ENCODE results near the gene RARG.
"Not testable (repeated sequence)": the region's sequence is repeated elsewhere in the genome, so short reads cannot be mapped to it uniquely, and the experiment has no call there.

Gene RARG

DNA sequence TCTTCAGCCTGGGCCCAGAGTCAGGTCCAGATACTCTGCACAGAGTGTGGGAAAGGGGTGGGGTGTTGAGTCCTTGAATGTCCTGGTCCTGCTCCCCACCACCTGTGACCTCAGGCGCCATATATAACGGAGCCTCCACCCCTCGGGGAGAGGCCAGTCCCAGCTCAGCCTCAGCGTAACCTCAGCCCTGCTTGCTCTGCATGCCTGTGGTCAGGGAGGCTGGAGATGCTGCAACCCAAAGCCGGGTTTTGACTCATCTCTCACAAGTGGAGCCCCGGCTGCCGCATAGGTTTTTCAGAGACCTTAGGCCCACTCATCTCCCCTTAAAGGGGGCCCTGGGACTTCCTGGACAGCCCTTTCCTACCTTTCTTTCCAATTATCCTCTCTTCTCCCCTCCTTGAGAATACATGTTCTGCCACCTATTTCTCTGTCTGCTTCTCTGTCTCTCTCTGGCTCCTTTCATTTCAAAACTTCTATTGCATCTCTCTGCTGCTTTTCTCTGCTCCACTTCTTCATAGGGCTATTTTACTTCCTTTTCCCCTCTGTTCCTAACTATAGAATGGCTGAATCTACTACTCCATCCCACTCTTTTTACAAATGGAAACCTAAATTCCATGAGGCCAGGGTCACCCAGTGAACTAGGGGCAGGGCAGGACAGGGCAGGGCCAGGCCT is 26.1 kb downstream of the RARG start:
- DNase-seq: peak; percentile 86

DNA sequence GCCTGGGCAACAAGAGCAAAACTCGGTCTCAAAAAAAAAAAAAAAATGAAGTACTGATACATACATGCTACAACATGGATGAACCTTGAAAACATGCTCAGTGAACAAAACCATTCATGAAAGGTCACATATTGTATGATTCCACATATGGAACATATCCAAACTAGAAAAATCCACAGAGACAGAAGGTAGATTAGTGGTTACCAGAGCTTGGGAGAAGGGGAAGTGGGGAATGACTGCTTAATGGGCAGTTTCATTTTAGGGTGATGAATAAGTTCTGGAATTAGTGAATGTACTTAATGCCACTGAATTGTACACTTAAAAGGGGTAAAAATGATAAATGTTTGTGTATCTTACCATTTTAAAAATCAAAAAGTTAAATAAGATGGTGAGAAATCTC is 27.7 kb downstream of the RARG start:
- no peak for DNase-seq

DNA sequence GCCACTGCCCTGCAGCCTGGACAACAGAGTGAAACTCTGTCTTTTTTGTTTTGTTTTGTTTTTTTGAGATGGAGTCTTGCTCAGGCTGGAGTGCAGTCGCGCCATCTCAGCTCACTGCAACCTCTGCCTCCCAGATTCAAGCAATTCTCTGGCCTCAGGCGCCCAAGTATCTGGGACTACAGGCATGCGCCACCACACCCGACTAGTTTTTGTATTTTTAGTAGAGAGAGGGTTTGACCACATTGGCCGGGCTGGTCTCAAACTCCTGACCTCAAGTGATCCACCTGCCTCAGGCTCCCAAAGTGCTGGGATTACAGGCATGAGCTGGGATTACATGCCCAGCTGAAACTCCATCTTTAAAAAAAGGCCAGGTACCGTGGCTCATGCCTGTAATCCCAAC is 29.7 kb downstream of the RARG start:
- not testable (repeated sequence) for DNase-seq

DNA sequence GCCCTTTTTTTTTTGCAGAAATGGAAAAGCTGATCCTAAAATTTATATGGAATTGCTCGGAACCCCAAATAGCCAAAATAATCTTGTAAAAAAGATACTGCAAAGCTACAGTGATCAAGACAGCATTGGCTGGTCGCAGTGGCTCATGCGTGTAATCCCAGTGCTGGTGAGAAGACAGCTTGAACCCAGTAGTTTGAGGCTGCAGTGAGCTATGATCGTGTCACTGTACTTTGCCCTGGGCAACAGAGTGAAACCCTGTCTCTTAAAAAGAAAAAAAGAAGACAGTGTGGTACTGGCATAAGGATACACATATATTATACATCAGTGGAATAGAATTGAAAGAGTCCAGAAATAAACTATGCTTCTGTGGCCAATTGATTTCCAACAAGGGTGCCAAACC is 30.4 kb downstream of the RARG start:
- no peak for DNase-seq

DNA sequence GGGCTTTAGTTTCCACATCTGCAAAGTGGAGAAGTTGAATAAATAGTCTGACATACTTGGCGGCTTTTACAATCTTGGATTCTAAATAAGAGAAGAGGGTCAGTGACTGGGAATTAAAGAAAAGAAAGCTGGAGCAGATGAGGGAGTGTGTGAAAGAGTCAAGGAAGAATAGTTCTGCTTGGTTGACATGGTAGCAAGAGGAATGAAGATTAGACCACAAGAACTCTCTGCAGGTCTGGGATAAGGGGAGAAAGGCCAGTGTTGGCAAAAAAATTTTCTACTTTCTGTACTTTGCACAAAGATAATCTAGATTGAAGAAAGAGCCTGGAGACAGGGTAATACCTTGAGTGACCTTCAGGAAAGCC is 30.9 kb downstream of the RARG start:
- DNase-seq: no peak

DNA sequence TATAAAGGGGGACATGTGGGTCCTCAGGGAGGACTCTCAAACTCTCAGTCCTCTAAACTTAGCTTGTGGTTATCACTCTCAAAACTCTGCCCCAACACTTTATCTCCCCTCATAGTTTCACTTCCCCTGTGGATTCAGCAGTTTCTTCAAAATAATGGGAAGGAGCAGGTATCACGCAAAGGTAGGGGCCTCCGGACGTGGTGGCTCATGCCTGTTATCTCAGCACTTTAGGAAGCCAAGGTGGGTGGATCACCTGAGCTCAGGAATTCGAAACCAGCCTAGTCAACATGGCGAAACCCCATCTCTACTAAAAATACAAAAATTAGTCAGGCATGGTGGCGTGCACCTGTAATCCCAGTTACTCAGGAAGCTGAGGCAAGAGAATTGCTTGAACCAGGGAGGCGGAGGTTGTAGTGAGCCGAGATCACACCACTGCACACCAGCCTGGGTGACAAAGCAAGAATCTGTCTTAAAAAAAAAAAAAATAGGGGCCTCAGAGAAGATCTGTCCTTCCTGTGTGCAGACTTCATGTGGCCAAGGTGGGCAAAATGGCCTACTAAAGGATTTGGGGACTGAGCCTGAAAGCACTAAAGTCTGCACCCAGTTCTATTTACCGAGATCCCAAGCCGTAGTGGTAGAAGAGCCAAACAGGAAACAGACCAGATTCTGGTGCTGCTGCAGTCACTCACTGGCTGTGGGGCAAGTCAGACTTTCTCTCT is 31.4 kb downstream of the RARG start:
- no peak for DNase-seq

DNA sequence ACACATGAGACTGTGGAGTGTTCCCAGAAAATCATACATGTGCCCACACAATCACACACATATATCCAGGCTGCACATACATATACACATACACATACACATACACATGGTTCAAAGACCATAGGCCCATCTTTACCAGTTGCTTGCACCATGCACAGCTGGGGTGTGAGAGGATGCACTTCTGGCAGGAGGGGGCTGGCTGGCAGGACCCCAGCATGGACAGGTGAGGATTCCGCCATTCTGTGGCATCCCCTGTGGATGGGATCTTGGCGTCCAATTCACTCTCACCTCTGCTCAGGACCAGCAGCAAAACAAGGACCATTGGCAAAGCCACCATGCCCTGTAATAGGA is 31.9 kb downstream of the RARG start:
- DNase-seq: no peak

DNA sequence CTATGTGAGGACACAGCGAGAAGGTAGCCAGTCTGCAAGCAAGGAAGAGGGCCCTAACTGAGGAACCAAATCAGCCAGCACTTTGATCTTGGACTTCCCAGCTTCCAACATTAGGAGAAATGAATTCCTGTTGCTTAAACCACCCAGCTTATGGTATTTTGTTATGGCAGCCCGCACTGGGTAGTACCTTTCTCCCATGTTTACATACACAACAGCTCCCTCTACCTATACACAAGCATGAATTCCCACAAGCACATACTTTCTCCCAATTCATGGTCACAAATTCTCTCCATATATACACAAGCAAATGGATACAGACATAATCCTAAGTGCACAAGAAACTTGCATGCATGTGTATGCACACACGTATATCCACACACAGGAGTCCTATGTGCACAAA is 32.3 kb downstream of the RARG start:
- DNase-seq: no peak

DNA sequence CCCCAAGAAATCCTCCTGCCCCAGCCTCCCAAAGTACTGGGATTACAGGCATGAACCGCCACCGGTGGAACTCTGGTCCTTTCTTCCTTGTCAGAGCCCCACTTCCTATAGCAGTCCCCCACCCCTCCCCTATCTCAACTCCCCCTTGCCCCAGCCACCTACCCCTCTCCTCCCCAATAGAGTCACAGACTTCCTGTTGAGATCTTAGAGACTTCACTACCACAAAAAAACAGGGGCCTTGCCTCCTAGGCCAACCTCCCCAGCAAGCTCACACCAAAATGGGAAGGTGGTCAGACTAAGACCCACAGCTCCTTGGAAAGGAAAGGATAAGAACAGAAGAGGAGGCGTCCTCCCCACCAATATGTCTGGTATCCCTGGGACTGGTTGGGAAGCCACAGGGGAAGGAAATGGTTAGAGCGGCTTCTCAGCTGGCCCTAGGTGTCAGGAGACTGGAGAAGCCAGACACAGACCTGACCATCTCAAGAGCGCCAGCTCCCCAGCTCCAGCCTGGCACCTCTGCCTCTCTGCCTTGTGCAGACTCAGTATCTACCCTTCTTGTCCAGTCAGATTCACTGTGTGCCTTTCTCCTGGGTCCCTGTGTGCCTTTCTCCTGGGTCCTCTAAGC is 33.4 kb downstream of the RARG start:
- DNase-seq: no peak

DNA sequence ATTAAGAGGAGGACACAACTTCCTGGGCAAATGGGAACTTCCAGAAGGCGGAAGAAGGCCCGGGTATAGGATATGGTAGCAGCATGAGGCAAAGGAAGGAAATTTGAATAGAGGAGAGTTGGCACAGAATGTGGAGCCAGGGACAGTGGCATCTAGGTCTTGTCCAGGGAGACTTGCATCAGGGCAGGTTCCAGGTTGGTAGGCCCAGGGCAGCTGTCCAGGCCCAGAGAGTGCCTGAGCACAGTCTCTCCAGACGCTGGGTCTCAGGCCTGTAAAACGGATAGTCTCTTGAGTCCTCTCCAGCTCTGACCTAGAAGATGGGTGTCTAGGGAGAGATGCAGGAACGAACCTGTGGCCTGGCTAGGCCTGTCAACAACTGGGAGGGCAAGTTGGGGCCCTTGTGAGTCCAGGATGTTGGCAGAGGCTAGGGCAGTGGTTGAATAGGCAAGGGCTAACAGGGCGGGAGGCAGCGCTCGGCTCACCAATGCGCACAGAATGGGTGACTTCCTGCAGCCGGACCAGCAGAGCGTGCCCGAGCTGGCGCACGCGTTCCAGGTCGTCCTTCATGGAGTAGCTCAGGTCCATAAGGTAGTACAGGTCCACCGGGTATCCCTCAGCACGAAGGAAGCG is 34.9 kb downstream of the RARG start:
- DNase-seq: no peak

DNA sequence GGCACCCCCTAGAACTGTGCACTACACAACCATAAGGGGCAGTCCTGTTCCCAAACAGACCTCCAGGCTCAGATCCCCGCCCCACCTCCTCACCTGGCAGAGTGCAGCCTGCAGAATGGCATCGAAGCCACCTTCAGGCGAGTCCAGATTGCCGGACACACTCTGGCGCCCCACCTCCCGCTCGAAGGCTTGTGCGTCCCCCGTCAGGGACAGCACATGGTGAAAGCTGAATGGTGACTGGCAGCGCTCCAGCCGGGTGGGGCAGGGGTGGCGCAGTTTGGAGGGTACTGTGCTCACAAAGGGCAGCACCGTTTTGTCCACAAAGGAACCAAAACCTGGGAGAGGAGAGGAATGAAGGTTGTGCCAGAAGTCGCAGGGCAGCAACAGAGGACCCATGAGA is 35.5 kb downstream of the RARG start:
- DNase-seq: no peak

DNA sequence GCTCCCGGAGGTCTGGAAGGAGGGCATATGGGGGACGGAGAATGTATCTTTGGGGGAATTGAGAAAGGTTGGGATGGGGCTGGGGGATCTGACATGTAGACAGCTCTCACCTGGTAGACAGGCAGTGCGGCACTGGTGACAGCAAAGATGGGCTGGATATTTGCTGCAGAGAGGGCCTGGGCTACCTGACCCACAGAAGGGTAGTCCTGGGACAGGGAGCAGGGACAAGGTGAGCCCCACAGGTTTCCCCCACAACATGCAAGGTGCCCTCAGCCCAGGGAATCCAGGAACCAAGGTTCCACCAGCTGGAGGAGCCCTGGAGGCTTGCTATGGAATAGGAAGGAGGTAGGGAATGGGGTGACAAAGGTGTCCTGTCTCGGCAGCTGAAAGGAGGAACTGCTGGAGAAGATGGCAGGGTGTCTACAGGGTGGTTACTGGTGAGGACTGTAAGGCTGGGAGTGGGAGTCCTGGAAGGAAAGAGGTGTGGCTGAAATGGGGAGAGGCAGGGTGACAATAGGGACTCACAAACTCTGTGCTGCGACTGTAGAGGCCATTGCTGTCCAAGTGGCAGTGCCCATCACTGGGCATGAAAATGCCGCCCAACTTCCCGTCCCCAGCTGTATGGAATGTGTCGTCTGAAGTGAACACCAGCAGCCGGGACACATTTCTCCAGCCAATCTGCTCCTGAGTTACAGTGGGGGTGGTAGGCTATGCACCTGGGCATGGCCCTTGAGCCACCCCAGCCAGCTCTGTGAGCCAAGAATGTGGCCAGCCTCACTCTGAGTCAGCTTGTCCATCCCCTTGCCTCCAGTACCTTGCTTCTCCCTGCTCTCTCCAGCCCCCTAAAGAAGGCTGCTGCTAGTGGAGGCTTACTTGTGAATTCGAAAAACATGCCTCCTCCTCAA is 36.2 kb downstream of the RARG start:
- no peak for DNase-seq

DNA sequence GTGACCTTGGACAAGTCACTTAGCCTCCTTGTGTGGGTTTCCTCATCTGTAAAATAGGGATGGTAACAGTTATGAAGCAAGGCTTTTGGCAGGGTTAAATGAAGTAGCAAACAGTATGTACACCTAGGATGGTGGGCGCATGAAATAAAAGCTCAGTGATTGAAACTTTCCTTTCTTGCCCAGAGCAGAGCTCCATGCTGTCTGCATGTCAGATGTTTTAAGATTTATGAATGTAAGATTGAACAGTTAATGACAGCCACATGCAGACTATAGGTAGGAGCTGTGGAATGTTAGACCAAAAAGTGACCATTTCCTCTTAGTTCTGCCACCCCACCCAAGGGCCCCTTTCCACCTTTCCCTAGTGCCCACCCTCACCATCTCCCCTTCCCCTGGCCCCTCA is 37.0 kb downstream of the RARG start:
- DNase-seq: no peak

DNA sequence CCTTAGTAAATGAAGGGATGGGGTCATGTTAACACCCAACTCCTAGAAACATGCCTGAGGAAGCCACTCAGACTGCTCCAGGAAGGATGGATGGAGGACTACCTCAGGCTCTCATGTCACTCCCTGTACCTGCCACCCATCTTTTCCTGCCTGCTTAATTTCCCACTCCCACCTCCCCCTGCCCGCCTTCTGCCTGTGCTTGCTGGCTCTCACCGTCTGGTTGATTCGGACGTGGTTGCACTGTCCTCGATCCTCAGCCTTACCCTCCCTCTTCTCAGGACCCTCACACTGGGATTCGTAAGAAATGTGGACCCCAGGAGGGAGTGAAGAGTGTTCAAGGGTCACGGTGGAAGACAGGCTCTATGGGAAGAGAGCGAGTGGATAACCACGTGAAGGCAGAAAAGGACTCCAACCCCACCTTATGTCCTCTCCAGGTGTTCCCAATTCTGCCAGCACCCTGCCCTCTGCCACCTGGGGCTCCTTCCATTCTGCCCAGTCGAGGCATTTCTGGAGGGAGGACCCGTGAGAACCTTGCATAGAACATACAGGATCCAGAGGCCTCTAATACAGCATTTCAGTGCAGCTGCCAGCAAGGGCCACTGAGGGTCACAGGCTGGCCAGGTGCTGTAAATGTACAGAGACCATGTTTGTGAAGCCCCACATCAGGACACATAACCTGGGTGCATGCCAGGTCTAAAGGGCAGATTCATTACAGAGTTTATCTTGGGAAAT is 37.9 kb downstream of the RARG start:
- no peak for DNase-seq

DNA sequence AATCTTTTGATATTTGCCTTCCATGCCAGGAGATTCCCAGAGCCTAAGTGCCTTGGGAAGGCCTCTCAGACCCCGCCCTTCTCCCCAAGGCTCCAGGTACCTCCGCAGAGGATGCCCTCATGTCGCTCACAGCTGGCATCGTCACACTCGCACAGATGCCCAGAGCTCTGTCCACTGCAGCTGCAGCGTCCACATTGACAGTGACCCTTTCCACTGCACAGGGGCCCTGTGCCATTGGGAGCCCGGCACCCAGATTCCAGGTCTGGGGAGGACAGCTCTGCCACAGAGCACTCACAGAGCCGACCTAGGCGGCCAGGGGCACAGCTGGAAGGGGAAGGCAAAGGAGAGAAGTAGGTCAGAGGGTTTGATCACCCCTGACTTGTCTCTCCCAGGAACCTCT is 39.0 kb downstream of the RARG start:
- no peak for DNase-seq

DNA sequence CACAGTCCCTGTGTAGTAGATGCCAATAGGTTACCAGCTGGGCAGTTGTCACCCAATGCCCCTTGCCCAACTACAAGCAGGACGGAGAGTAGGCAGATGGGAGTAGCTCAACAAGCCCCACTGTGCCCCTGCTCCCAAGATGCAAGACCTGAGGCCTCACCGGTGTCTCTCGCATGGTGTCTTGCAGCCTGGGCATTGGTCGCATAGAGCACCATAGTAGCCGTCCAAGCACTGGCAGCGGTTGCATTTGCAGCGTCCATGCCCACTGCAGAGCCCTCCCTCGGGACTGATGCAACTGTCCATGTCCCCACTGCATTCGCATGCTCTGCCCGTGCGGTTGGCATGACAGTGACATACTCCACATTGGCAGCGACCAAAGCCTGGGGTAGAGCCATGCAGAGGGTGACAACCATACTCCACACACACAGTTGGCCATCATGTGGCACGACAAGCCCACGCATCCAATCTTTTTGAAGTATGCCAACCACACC is 39.4 kb downstream of the RARG start:
- DNase-seq: no peak

DNA sequence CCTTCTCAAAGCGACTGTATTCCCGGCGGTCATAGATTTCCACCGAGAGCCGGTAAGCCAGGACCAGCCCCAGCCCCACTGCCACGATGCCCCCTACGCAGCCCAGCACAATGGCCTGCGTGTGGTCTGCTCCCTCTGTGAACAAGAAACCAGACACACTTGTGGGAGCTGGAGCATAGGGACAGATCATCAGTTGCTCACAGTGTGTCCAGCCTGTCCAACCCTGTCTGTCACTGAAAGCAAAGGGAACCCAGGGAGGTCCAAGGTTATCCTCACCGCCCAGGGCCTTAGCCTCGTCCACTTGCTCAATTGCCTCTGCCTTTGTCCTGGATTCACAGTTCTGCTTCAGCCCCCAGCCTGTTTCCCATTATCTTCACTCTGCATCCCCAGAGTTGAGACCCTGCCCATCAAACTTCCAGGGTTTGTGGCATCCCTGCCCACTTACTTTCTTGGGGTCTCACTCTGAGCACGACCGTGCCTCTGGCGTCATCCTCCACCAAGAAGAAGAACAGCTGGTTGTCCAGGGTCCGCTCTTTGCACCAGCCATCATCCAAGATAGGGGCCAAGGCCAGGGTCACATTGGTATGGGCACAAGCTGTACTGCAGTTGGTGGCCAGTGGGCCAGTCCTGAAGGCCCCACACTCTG is 40.0 kb downstream of the RARG start:
- DNase-seq: no peak

DNA sequence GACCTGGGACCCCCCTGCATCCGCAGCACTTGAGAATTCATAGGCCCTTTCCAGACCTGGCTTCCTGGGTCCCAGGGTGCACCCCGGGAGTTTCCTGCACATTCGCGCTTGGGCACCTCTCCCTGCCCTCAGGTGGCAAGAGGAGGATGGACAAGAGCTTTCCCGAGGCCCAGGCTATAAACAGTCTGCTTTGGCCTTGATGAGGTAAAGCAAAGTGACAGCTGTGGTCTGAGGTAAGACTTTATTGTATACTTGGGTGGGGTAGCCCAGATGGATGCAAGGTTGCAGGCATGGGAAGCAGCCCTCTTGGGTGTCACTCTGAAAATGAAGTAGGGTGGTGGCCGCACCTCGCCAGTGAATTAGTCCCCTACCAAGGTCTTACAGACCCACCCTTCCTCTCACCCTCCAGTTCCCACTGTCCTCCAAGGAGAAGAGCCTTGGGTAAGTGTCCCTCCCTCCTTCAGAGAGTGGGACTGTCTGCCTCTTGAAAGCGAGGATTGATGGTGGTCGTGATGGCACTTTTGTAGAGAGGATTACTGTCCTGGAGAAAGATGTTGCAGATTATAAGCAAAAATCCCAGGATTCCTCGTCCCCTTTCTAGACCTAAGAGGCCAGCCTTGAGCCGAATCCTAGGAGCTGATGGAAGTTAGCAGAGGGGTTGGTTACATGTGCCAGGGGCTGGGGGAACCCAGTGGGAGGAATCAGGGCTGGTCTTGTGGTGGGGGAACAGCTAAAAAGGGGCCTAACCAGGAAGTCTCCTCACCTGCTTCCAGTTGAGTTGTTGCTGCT is 40.7 kb downstream of the RARG start:
- no peak for DNase-seq

DNA sequence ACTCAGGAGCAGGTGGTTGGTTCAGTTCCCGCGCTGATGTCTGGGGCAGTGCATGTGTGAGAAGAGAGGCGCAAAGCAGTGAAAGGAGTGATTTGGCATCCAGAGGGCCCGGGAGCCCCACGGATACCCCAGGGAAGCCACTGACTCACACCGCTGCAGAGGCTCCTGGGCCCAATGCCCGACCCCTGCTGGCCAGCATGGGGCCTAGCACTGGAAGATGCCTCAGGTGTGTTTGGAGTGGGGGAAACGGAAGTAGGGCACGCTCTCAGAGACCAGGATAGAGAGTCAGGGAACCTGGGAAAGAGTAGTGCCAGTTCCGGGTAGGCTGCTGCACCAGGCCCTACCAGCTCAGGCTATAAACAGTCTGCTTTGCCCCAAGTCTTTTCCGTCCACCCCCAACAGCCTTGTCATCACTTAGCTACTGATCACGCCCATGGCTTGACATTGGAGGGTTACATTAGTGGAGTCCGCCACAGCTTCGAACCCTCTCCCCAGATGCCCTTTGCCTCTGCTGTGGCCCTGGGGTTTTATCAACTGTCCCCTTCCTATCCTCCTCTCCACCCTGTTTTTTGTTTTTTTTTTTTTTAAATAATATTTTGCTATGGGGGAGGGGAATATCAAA is 41.8 kb downstream of the RARG start:
- DNase-seq: peak; percentile 59
